ENCODE data around the gene VIPR1.
A peak's percentile ranks its signal among the peaks of the same experiment; 100 is the strongest.

Gene VIPR1

GRCh38 chr3:42502429-42503250 lies at the start of gene VIPR1:
Gene VIPR1 (plus strand): TSS chr3:42502643. CDS start chr3:42502736, 93 bp downstream.
- Histone ChIP-seq H3K36me3 (replicated peaks) (no peaks in the 10 kb centered on the region), H3K4me1 (peaks cover 4% of the 10 kb centered on the region; the same call in 1 of the 2 replicates), H3K4me3 (peak within 1 kb of the TSS; percentile 20), H3K27me3 (ENCODE audit: low read depth) (peaks cover 38% of the 10 kb centered on the region), H3K9me3 (no peaks in the 10 kb centered on the region)
- peak; percentile 52 to 85 for DNase-seq (ENCODE audit: low spot score in 2 of 2)
- in situ Hi-C loops (cut with MboI; ENCODE audit: low sequenced_read_pairs), result no loop called here

- Histone ChIP-seq H3K4me3 (no peak overlapping the region), H3K9me3 (no peaks in the 10 kb centered on the region), H3K27me3 (ENCODE audit: low read depth) (peaks cover 5% of the 10 kb centered on the region), H3K4me1 (no peaks in the 10 kb centered on the region), H3K36me3 (replicated peaks) (no peaks in the 10 kb centered on the region)
- in situ Hi-C loops (cut with MboI; ENCODE audit: low sequenced_read_pairs), result no loop called here
- no peak for DNase-seq (ENCODE audit: low spot score in 2 of 2)
Measured at GRCh38 chr3:42456211-42456610, 46.2 kb upstream of the VIPR1 start.

- Histone ChIP-seq H3K4me3 (no peak overlapping the region), H3K36me3 (replicated peaks) (no peaks in the 10 kb centered on the region), H3K27me3 (ENCODE audit: low read depth) (peaks cover 5% of the 10 kb centered on the region), H3K4me1 (no peaks in the 10 kb centered on the region), H3K9me3 (no peaks in the 10 kb centered on the region)
- in situ Hi-C loops (cut with MboI; ENCODE audit: low sequenced_read_pairs), result no loop called here
- no peak for DNase-seq (ENCODE audit: low spot score in 2 of 2)
Measured at GRCh38 chr3:42459151-42459550, 43.3 kb upstream of the VIPR1 start.

- no peaks in the 10 kb centered on the region for H3K9me3 ChIP-seq
- no peaks in the 10 kb centered on the region for H3K4me1 ChIP-seq
- no peak for DNase-seq (ENCODE audit: low spot score in 2 of 2)
- no peak overlapping the region for H3K4me3 ChIP-seq
- in situ Hi-C loops (cut with MboI; ENCODE audit: low sequenced_read_pairs), result no loop called here
- peaks cover 5% of the 10 kb centered on the region for H3K27me3 ChIP-seq (ENCODE audit: low read depth)
- no peaks in the 10 kb centered on the region for H3K36me3 ChIP-seq (replicated peaks)
Measured at GRCh38 chr3:42461762-42462161, 40.7 kb upstream of the VIPR1 start.

GRCh38 chr3:42463093-42463492 lies 39.4 kb upstream of the VIPR1 start:
- H3K4me3 ChIP-seq, result no peak overlapping the region
- H3K4me1 ChIP-seq, result no peaks in the 10 kb centered on the region
- in situ Hi-C loops (cut with MboI; ENCODE audit: low sequenced_read_pairs), result no loop called here
- H3K36me3 ChIP-seq (replicated peaks), result no peaks in the 10 kb centered on the region
- no peak for DNase-seq (ENCODE audit: low spot score in 2 of 2)
- H3K9me3 ChIP-seq, result no peaks in the 10 kb centered on the region
- H3K27me3 ChIP-seq (ENCODE audit: low read depth), result peaks cover 8% of the 10 kb centered on the region; the same call in 1 of the 2 replicates

- Histone ChIP-seq H3K27me3 (ENCODE audit: low read depth) (peaks cover 33% of the 10 kb centered on the region), H3K36me3 (replicated peaks) (no peaks in the 10 kb centered on the region), H3K9me3 (no peaks in the 10 kb centered on the region), H3K4me1 (no peaks in the 10 kb centered on the region), H3K4me3 (no peak overlapping the region)
- in situ Hi-C loops (cut with MboI; ENCODE audit: low sequenced_read_pairs), result no loop called here
- DNase-seq (ENCODE audit: low spot score in 2 of 2), result no peak
Measured at GRCh38 chr3:42468111-42468510, 34.3 kb upstream of the VIPR1 start.

- in situ Hi-C loops (cut with MboI; ENCODE audit: low sequenced_read_pairs), result no loop called here
- peaks cover 33% of the 10 kb centered on the region for H3K27me3 ChIP-seq (ENCODE audit: low read depth)
- DNase-seq (ENCODE audit: low spot score in 2 of 2), result no peak
- H3K9me3 ChIP-seq, result no peaks in the 10 kb centered on the region
- no peaks in the 10 kb centered on the region for H3K36me3 ChIP-seq (replicated peaks)
- H3K4me1 ChIP-seq, result no peaks in the 10 kb centered on the region
- H3K4me3 ChIP-seq, result no peak overlapping the region
Measured at GRCh38 chr3:42472555-42472954, 29.9 kb upstream of the VIPR1 start.

GRCh38 chr3:42473083-42473932 lies 29.1 kb upstream of the VIPR1 start:
- Histone ChIP-seq H3K36me3 (replicated peaks) (no peaks in the 10 kb centered on the region), H3K27me3 (ENCODE audit: low read depth) (peaks cover 28% of the 10 kb centered on the region), H3K4me3 (no peak overlapping the region), H3K4me1 (no peaks in the 10 kb centered on the region), H3K9me3 (no peaks in the 10 kb centered on the region)
- DNase-seq (ENCODE audit: low spot score in 2 of 2), result no peak
- in situ Hi-C loops (cut with MboI; ENCODE audit: low sequenced_read_pairs), result no loop called here

- Histone ChIP-seq H3K4me3 (no peak overlapping the region), H3K9me3 (no peaks in the 10 kb centered on the region; the same call in 1 of the 2 replicates), H3K36me3 (replicated peaks) (no peaks in the 10 kb centered on the region), H3K27me3 (ENCODE audit: low read depth) (peaks cover 20% of the 10 kb centered on the region), H3K4me1 (no peaks in the 10 kb centered on the region)
- in situ Hi-C loops (cut with MboI; ENCODE audit: low sequenced_read_pairs), result no loop called here
- no peak for DNase-seq (ENCODE audit: low spot score in 2 of 2)
Measured at GRCh38 chr3:42476225-42477125, 26.0 kb upstream of the VIPR1 start.

- H3K4me1 ChIP-seq, result no peaks in the 10 kb centered on the region
- H3K36me3 ChIP-seq (replicated peaks), result no peaks in the 10 kb centered on the region
- in situ Hi-C loops (cut with MboI; ENCODE audit: low sequenced_read_pairs), result no loop called here
- no peak overlapping the region for H3K4me3 ChIP-seq
- H3K9me3 ChIP-seq, result no peaks in the 10 kb centered on the region; the same call in 1 of the 2 replicates
- no peak for DNase-seq (ENCODE audit: low spot score in 2 of 2)
- H3K27me3 ChIP-seq (ENCODE audit: low read depth), result peaks cover 8% of the 10 kb centered on the region
Measured at GRCh38 chr3:42477696-42478095, 24.7 kb upstream of the VIPR1 start.

GRCh38 chr3:42478830-42479229 lies 23.6 kb upstream of the VIPR1 start:
- H3K36me3 ChIP-seq (replicated peaks), result no peaks in the 10 kb centered on the region

GRCh38 chr3:42486814-42487565 lies 15.5 kb upstream of the VIPR1 start:
- Histone ChIP-seq H3K27me3 (ENCODE audit: low read depth) (peaks cover 13% of the 10 kb centered on the region; the same call in 1 of the 2 replicates), H3K4me1 (no peaks in the 10 kb centered on the region)
- in situ Hi-C loops (cut with MboI; ENCODE audit: low sequenced_read_pairs), result no loop called here

More at GRCh38 chr3:42478830-42479229, 23.6 kb upstream of the VIPR1 start:
- DNase-seq (ENCODE audit: low spot score in 2 of 2), result no peak
- Histone ChIP-seq H3K9me3 (no peaks in the 10 kb centered on the region; the same call in 1 of the 2 replicates), H3K27me3 (ENCODE audit: low read depth) (peaks cover 6% of the 10 kb centered on the region; the same call in 1 of the 2 replicates), H3K4me3 (no peak overlapping the region), H3K4me1 (no peaks in the 10 kb centered on the region)
- in situ Hi-C loops (cut with MboI; ENCODE audit: low sequenced_read_pairs), result no loop called here

More at GRCh38 chr3:42486814-42487565, 15.5 kb upstream of the VIPR1 start:
- no peaks in the 10 kb centered on the region for H3K9me3 ChIP-seq
- no peak overlapping the region for H3K4me3 ChIP-seq
- H3K36me3 ChIP-seq (replicated peaks), result no peaks in the 10 kb centered on the region
- no peak for DNase-seq (ENCODE audit: low spot score in 2 of 2)

Data from HAP-1 (cell line).